ENCODE measurements around the gene RAD51B.
A peak's percentile ranks its signal among the peaks of the same experiment; 100 is the strongest.
"Not testable (repeated sequence)": the region's sequence is repeated elsewhere in the genome, so short reads cannot be mapped to it uniquely, and the experiment has no call there.

RAD51B gene

DNA sequence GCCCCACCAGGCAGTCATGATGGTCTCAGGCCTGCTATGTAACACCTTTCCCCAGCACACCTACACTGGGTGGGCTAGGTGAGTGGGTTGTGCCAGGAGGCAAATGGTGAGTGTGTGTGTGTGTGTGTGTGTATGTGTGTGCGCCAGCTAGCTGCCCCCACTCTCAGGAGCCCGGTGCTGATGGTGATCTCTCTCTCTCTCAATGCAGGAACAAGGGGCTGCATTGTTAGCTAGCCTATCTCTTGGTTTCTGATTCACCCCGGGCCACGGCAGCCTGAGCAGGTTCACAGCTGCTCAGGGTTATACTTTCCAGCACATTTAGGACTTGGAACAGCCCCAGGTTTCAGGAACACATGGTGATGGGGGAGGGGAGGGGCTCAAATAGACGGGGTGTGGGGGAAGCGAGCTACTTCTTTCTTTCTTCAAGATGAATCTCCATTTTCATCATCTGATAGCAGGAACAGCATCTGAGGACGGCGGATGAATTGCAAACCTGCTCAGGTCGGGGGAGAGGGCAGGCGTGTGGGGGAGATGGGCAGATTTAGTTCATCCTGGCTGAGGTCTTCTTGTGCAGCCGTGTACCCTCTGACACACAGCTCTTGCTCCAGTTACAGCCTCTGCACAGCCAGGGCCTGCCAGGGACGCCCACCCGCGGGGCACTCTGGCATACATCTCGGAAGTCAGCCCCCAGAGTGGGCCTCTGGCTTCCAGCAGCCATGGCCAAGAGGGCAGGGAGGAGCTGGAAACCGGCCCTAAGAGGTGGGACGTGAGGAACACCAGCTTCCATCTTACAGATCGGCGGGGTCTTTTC is 835.6 kb downstream of the RAD51B start:
- peak; percentile 78 for DNase-seq (ENCODE audit: low spot score)

DNA sequence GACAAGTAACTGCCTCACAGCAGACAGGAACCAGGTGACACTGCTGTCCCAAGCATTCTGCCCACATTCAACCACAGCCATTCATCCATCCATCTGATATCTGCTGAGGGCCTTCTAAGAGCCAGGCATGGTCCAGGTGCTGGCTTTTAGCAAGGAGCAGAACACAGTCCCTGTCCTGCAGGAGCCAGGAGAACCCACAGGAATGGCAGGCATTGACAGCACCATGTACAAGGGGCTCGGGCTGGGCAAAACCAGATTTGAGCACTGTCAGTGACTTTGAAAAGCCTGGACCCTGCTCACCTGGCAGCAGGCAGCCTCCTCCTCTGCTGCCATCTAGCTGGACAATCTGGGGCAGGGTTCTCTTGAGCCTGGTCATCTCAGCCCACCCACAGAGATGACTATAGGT is 836.3 kb downstream of the RAD51B start:
- DNase-seq (ENCODE audit: low spot score), result peak; percentile 61

DNA sequence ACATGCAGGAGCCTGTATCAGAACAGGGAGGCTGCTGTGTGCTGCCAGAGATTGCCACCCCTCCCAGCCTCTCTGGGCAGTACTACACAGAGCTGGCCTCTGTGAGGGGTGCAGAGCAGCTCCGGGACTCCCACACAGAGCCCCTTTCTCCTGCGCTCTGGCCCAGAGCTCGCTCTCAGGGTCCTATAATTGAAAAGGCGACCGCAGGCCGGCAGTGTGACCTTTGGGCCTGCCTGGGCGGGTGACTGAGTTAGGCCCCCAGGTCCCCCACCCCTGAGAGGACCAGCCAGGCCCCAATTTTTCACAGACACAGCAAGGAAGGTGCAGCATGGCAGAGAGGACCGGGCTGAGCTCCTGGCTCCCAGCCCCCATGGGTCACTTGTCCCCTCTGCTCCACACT is 836.9 kb downstream of the RAD51B start:
- DNase-seq (ENCODE audit: low spot score), result peak; percentile 54

DNA sequence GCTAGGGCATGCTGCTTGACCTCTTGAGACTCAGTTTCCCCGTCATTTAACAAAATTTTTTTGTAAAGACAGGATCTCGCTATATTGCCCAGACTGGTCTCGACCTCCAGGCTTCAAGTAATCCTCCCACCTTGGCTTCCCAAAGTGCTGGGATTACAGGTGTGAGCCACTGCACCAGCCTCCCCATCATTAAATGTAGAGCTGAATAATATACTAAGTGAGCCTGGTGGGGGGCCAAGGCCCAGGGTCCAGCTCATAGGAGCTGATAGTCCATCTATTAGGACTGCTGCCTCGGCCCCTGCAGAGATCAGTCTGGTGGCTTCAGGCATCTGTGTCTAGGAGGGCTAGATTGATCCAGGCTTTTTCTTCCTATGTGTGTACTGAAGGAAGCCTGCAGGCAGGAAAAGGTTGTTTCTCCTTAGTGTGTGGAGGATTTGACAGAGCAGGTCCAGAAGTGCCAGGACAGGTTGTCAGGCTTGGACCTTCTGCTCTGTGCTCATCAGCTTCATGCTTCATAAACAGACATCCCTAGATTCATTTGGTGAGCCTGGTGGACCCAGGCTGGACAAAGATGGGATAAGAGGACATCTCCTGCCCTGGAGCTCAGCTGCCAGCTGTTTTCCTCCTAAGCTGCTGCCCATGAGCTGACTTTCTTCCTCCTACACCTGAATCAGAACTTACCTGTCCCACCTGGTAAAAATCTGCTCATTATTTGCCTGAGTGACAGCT is 837.9 kb downstream of the RAD51B start:
- DNase-seq (ENCODE audit: low spot score), result no peak

DNA sequence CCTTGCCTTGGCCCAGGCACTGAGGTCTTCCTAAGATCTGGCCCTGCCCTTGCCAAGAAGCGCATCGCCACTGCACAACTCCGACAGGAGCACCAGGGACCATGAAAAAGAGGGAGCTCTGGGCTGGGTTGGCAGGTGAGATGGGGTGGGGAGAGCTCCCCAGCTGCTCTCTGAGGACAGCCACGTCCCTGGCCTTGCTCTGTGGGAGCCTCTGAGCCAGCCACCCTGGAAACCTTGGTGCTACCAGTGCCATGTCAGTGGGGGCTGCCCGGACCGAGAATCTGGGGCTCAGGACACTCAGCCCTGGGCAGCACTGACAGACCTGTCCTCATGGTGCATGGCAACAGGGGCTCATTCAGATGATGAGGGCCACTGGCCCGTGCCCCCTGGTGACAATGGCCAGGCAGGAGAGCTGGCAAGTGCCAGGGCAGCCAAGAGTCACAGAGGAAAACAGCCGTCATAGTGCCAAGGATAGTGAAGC is 838.5 kb downstream of the RAD51B start:
- no peak for DNase-seq (ENCODE audit: low spot score)

DNA sequence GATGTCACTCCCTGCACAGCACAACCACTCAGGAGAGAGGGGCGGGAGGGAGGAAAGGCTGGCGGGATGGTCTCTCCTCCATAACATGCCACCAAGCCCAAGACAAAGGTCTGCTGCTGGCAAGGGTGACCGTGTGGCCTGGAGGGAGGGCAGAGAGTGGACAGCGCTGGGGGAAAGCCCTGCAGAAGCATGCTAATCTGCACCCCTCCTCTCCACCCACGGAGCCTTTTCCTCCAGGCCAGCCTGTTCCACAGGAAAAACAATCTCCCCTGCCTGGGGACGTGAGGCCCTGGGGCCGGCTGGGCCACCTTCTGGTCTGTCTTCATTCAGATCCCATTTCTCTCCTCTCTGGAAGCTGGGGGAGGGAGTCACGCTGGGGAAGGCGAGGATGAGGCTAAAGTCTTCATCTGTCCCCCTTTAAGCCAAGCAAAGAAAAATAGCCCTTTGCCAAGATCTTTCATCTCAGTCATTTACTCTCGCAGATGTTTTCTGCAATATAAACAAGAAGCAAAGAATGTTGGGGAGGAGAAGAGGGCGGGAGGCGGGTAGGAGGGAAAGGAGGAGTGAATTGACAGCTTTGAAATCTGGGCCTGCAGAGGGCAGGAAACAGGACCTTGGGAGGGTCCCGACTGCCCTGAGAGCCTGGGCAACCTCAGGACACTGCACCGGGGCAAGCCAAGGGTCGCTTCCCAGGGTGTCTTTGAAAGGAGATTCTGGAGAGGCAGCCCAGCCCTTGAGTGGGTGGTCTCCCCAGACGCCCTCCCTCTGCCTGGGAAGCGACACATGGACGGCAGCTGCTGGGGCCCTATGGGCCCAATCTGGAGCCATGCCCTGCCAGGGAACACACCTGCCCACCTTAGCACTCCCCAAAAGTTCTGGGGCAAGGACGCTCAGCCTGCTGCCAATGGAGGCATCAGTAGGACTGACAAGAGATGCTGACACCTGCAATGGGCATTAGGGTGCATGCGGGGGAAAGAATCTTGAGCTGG is 839.7 kb downstream of the RAD51B start:
- DNase-seq (ENCODE audit: low spot score), result peak; percentile 66

DNA sequence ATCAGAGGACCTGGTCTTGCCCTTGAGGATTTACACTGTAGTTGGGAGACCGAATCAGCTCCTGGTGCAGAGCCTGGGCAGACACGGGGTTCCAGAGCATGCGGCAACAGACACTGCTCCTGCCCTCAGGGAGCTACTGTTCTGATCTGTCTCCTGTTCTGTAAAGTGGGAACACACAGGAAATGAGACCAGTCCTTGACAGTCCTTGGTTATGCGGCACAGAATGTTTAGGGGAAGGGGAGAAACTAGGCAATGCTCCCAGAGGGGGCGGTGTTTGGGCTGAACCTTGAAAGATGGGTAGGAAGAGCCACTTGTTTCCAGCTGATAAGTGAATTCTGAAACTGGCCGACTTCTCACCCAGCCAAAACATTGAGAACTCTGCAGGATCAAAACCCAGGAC is 840.9 kb downstream of the RAD51B start:
- DNase-seq (ENCODE audit: low spot score), result no peak

DNA sequence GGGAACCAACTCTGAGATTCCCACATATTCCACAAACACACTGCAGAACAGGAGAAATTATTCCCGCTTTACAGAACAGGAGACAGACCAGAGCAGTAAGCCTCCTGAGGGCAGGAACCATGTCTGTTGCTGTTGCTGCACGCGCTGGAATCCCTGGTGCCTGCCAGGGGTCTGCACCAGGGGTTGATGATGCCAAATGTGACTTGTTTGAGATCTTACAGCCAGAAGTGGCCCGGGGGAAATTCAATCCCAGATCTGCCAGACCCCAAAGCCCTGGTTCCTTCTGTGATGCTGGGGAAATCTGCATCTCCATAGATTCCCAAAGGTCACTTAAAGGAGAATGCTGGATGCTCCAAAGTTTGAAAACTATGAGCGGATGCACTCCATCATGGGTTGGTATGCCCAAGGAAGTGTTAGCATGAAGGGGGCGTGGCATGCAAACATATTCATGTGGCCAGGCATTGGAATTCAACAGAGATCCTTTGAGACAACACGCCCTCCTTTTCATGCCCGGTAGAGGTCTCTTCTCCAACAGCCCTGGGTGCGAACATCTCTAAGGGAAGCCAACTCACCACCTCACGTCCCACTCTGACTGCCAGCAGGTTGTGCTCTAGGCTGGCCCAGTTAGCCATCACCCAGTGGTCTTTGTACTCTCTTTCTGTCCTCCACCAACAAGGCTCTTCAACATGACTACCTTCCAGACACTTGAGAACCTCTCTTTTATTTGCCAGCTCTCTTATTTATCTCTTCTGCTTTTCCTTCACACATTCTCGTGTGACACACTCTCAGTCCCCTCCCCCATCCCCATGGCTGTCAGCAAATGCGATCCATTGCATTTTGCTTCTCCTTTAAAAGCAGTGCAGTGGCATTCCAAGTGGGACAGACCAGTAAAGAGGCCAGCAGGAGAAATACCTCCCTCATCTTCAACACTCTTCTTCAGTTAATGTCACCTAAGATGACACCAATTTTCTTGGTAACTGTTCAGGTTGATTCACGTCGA is 841.9 kb downstream of the RAD51B start:
- no peak for DNase-seq (ENCODE audit: low spot score)

DNA sequence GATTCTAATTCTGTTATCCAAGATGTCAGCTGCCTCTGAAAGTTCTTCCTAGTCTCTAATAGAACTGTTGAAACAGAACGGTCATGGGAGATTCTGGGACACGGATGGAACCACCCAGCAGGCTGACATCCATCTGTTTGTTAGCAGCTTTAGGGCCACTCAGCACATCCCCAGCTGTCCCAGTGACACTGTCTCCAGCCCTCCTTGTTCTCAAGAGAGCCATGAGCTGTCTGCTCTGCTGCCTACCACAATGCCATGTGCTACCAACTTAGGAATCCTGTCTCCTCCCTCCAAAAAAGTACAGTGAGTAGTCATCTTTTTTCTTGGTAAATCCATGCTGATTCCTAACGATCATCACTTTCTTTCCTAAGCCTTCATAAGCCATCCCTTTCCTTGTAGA is 842.8 kb downstream of the RAD51B start:
- DNase-seq (ENCODE audit: low spot score), result no peak

DNA sequence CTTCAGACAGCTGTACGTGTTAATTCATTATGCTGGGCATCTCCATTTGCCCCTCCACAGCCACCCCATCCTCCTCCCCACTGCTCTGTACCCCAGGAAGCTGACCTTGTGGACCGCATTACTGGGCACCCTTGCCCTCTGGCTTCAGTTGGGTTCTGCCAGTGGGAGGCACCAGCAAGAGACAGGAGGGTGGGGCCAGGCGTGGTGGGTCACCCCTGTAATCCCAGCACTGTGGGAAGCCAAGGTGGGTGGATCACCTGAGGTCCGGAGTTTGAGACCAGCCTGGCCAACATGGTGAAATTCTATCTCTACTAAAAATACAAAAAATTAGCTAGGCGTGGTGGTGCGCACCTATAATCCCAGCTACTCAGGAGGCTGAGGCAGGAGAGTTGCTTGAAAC is 843.2 kb downstream of the RAD51B start:
- not testable (repeated sequence) for DNase-seq (ENCODE audit: low spot score)

DNA sequence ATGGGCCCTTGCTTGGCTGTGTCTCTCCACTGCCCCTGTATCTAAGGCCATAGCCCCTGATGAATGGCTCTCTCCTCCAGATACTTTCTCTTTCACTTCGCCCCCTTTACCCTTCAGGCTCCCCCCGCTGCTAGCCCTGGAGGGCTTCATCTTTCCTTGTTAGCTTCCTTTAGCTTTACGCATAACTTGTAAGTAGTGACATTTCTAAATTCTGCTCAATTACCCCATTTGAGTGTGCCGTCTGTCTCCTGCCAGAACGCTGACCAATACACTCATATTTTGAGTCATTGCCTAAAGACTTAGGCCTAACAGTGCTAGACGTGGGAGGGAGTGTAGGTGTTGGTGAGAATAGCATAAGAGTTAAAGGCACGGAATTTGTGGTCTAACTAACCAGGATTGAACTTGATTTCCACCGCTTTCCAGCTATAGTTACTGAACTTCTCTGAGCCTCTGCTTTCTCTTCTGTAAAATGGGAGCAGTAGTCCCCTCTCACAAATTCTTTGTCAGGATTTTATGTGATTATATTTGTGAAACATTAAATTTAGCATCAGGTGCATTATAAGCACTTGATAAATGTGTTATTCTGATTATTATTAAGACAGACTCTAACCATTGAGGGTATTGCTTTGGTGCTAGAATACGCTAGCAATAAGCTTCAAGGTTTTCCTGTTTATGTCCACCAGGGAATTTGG is 844.0 kb downstream of the RAD51B start:
- DNase-seq (ENCODE audit: low spot score), result no peak

DNA sequence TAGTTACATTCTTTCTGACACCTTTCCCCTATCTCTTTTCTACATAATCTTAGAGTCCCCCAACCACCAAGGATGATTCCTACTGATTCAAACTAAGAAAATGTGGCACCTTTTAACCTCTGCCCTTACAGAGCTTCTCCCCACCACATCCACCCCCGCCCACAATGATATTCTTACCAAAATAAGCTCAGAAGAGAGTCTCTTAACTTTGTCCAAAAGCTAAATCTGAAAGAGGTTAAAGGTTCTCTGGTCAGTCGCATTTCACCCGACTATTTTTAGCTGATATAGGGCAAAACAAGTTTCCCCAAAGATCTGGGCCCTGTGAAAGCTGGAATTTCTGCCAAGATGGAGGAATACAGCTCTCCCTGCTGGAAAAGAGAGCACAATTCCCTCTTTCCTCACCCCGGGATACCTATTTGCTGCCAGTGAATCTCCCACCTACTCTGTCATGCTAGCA is 844.7 kb downstream of the RAD51B start:
- DNase-seq (ENCODE audit: low spot score), result no peak

DNA sequence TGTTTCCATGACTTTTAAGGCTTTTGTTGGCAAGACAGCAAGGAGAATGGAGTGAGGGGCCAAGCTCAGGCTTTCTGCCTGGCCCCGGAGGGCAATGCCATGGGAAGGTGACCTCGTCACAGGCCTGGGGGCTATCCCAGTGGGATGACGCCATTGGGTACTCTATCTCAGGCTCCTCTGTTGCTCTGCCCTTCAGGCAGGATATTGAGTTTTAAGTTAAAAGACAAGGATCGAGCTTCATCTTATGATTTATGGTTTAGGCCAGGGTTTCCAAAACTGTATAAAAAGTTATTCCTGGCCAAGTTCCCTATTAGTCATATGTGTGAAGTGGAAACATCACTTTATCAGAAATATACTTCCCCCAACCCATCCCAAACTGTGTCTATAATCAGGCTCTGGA is 845.6 kb downstream of the RAD51B start:
- DNase-seq (ENCODE audit: low spot score), result no peak

DNA sequence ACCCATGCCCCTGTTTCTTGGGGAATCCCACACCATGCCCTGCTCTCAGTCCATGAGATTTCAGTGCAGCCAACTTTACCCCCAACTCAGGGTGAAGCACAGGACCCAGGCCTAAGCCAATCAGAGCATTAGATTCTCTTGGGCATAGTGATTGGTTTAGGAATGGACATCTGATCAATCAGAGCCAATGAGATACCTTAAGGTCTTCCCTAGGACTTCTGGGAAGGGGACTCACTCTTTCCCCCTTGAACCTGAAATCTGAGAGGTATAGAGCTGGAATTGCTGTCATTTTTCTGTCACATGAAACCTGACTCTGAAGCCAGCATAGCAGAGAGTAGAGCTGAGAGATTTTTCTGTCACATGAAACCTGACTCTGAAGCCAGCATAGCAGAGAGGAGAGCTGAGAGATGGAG is 846.2 kb downstream of the RAD51B start:
- DNase-seq (ENCODE audit: low spot score), result no peak

DNA sequence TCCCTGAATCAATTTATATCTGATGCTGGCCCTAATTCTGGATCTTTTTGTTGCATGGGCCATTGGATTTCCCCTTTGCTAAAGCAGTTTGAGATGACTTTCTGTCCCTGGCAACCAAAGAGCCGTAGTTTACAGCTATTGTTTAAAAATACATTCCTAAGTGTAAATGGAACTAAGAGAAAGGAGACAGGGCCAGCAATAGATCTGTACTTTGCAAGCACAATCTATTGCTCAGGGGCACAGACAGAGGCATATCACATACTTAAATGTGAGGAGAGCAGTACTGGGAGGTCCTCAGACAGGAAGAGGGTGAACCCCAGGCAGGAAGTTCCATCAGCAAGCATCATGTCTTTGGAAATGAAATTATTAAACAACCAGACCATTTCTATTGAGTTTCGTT is 846.7 kb downstream of the RAD51B start:
- no peak for DNase-seq (ENCODE audit: low spot score)

DNA sequence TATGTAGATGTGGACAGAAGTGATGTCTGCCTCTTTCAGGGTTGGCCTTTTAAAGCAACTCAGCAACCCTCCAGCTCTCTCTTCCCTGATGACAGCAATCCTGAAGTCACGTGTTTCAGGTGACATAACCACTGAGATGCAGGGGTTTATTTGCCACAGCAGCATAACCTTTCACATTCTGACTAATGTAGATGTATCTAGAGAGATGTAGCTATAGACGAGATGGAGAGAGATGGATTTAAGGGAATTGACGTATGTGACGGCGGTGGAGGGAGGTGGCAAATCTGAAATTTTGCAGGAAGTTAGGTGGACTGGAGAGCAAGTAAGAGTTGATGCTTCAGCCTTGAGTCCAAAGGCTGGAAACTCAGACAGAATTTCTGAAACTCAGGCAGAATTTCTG is 847.3 kb downstream of the RAD51B start:
- no peak for DNase-seq (ENCODE audit: low spot score)

DNA sequence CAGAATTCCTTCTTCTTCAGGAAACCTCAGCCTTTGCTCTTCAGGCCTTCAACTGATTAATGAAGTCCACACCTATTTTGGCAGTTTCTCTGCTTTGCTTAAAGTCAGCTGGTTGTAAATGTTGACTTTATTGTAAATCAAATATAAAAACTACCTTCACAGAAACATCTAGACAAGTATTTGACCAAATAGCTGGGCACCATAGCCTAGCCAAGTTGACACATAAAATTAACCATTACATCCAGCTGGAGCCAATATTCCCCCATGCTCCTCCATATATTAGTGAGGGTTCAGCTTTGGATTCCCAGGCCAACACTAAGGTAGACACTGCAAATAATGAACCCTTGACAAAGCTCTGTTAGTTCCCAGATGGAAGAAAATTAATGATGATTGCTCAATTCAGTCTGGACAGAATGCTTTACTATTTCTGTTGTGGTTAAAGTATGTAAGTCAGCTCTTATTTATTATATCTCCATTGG is 847.8 kb downstream of the RAD51B start:
- DNase-seq (ENCODE audit: low spot score), result no peak

DNA sequence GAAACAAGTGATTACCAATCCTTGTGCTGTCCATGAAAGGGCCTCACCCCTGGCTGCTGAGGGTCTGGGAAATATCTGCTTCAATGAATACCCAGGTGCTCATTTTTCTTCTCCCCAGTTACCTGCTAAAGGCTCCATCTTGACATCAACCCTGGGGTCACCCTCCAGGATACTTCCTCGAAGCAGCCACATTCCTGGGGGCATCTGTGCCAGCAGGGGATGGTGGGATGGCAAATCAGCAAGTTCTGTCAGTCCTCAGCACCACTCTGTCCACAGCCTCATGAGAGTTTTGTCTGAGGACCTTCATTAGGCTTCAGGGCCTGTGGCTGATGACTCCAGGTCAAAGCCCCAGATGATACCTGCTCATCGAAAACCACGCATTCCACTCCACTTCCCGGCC is 848.4 kb downstream of the RAD51B start:
- peak; percentile 42 for DNase-seq (ENCODE audit: low spot score)

DNA sequence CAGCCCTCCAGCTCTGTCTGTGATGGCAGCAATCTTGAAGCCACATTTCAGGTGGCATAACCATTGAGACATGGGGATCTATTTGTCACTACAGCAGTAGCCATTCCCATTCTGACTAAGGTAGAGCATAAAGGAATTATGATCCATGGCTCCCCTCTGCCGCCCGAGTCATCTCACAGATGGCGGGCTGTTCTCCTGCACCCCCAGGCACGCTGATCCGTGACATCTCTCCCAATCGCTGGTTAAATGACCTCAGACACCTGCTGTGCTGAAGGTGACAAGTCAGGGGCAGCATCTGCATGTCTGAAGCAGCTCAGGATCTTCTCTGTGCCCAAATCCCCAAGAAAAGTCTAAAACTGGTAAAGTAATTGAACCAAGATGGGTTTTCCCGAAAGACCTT is 849.0 kb downstream of the RAD51B start:
- DNase-seq (ENCODE audit: low spot score), result peak; percentile 38

DNA sequence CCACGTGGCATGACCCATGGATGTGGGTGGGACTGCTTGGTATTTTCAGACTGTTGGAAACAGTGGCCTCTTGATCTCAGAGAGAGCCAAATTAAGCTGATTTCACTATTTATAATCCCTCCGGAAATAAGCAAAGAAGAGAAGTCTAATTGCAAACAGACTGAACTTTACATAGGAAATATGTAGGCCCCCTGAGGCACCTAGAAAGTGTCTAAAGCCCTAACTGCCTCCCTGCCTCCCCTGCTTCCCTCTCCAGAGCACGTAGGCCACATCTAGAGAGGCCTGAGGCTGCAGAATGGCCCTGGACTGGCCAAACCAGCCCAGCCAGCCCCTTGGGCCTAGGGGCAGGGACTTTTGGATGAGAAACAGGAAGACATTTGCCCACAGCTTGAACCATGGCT is 849.5 kb downstream of the RAD51B start:
- peak; percentile 50 for DNase-seq (ENCODE audit: low spot score)
